Neural progenitor cell (in vitro differentiated cells): ENCODE results near the gene ARPC4.
"Not testable (repeated sequence)": the region's sequence is repeated elsewhere in the genome, so short reads cannot be mapped to it uniquely, and the experiment has no call there.

Experiments used
- EZH2 ChIP-seq: fragments of 200-600 bp; sonication (generic); IDR thresholded peaks from 2 replicates; pipeline ENCODE4 v1.6.1; 2017; ENCODE audit warnings: antibody characterized with exemption, mild to moderate bottlenecking, moderate library complexity
- TF ChIP-seq, protein P1 (sequence below): fragments of 200-600 bp; sonication (generic); IDR thresholded peaks from 2 replicates; pipeline ENCODE4 v1.5.1; 2017; ENCODE audit warnings: antibody characterized with exemption, mild to moderate bottlenecking

GRCh38 chr3:9851926-9852325, 59.0 kb downstream of the ARPC4 start:
- TF ChIP-seq, protein P1, sequence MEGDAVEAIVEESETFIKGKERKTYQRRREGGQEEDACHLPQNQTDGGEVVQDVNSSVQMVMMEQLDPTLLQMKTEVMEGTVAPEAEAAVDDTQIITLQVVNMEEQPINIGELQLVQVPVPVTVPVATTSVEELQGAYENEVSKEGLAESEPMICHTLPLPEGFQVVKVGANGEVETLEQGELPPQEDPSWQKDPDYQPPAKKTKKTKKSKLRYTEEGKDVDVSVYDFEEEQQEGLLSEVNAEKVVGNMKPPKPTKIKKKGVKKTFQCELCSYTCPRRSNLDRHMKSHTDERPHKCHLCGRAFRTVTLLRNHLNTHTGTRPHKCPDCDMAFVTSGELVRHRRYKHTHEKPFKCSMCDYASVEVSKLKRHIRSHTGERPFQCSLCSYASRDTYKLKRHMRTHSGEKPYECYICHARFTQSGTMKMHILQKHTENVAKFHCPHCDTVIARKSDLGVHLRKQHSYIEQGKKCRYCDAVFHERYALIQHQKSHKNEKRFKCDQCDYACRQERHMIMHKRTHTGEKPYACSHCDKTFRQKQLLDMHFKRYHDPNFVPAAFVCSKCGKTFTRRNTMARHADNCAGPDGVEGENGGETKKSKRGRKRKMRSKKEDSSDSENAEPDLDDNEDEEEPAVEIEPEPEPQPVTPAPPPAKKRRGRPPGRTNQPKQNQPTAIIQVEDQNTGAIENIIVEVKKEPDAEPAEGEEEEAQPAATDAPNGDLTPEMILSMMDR = not testable (repeated sequence)
- TF ChIP-seq EZH2 = not testable (repeated sequence)
